Stimulated activated naive CD8-positive, alpha-beta T cell treated with anti-CD3 and anti-CD28 coated beads, Interleukin-15, Interleukin-2, amounts not matched to agents 100 ng/mL and 50 ng/mL, for 24 hours (primary cell): Measurements from ENCODE around the gene IPO11.
"Not testable (repeated sequence)": the region's sequence is repeated elsewhere in the genome, so short reads cannot be mapped to it uniquely, and the experiment has no call there.

Experiments used
- H3K27ac Mint-ChIP-seq: one replicate; pipeline ENCODE4 v1.8.0; 2021; ENCODE audit warnings: mild to moderate bottlenecking, mixed read lengths
- H3K27me3 Mint-ChIP-seq: one replicate; pipeline ENCODE4 v1.8.0; 2021; ENCODE audit warnings: mixed read lengths
- H3K36me3 Mint-ChIP-seq: one replicate; pipeline ENCODE4 v1.8.0; 2021; ENCODE audit warnings: low read depth, mixed read lengths
- H3K4me1 Mint-ChIP-seq: one replicate; pipeline ENCODE4 v1.8.0; 2021; ENCODE audit warnings: low read depth, mixed read lengths
- H3K4me3 Mint-ChIP-seq: one replicate; pipeline ENCODE4 v1.8.0; 2021; ENCODE audit warnings: mild to moderate bottlenecking, mixed read lengths
- H3K9me3 Mint-ChIP-seq: one replicate; pipeline ENCODE4 v1.8.0; 2021; ENCODE audit warnings: mixed read lengths

Gene IPO11

GRCh38 chr5:62671479-62671878 is 258.9 kb downstream of the IPO11 start:
- Mint-ChIP-seq H3K4me3 (no peak overlapping the region), H3K27me3 (no peaks in the 10 kb centered on the region), H3K9me3 (peaks cover 5% of the 10 kb centered on the region), H3K4me1 (no peaks in the 10 kb centered on the region), H3K36me3 (no peaks in the 10 kb centered on the region), H3K27ac (no peak overlapping the region)

- not testable (repeated sequence) for H3K36me3 Mint-ChIP-seq, H3K27ac Mint-ChIP-seq, H3K27me3 Mint-ChIP-seq, H3K4me3 Mint-ChIP-seq, H3K4me1 Mint-ChIP-seq
- H3K9me3 Mint-ChIP-seq = peaks cover 13% of the 10 kb centered on the region
Observed at GRCh38 chr5:62676596-62676995, 264.0 kb downstream of the IPO11 start.
